Measurements from ENCODE around the gene SF3A1. TPM values are rescaled to one million over a fixed set of nuclear protein-coding genes. Genes with fewer than 3 reads are reported as not detected.

SF3A1 gene
- total RNA-seq, 1 experiment from 2014 or later, result 52.2 TPM

DNA sequence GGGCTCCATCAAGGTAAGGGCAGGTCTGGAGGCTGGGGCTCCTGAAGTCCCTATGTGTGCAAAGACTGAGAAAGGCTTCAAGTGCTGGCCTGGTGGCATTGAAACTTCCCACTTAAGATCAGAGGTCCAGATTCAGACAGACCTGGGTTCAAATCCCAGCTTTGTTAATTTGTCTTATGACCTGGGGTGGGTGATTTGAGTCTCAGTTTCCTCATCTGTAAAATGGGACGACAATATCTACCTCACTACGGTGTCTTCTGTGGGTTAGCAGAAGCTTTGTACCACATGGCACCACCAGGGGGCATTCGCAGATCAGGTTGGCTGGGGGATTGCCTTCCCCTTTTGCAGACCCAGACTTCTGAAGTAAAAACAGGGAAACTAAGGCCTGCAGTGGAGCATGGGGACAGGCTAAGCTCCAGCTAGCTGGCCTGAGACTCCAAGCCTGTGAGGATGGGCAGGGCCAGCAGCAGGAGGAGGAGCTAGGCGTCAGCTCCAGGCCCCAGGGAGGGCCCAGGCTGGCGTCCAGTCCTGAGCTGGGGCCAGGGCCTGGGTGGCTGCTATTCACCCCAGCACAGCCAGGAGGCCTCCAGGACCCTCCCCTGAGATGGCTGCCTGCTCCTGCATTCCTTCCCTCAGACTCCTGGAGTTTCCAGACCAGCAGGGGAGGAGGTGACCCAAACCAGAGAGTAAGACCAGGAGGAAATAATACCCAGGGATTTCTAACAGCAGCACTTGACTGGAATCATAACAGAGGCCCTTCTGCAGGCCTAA lies 68.9 kb downstream of the SF3A1 start:
- DNase-seq (ENCODE audit: low read depth), result peak; percentile 87

DNA sequence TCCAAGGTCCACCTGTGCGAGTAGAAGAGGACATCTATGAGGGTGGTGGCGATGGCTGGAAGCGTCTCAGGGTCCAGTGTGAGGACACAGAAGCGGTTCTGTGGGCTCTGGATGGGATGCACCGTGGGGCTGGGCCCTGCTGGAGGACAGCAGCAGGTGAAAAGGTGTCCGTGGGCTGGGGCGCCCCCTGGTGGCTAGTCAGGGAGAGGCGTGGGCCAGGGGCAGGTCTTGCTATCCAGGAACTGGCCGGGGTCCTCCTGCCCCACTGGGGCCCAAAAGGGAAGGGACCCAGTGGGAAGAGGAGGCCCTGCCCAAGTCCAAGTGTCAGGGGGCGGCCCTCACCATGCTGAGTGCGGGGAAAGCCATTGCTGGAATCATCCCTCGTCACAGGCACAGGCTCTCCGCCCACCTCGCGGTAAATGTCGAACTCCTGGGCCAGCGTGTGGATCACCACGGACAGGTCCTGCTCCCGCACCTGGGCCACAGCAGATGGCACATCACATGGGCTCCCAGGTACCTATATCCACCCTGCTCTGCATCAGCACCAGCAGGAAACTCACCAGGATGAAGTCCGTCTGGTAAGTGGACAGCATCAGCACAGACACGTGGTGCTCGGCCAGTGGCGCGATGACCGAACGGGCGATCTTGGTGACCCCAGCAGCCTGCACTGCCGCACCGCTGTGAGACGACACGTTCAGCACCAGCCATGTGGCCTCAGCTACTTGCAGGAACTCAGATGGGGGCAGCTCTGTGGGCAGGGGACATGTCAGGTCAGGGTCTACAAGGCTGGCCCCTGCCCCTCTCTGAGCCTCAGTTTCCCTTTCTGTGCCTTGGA lies 69.7 kb downstream of the SF3A1 start:
- DNase-seq (ENCODE audit: low read depth), result peak; percentile 48

DNA sequence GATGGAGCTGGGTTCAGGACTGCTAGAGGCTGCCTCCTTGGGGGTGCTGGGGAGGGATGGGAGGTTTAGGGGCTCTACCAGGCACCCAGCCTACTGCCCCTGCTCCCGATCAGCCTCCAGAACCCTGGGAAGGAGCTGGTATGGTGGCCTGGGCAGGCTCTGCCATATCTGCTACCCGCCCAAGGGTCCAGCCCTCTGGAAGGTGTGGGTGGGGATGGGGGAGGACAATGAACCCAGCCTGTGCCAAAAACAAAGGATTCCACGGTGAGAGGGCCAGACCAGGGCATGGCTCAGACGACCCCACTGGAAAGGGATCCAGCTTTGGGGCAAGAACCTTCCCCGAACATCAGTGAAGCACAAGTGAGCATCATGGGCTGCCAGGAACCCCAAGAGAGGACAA lies 70.4 kb downstream of the SF3A1 start:
- DNase-seq (ENCODE audit: low read depth), result no peak

GRCh38 chr22:30285846-30286200 lies 70.9 kb downstream of the SF3A1 start:
- no peak for DNase-seq (ENCODE audit: low read depth)

DNA sequence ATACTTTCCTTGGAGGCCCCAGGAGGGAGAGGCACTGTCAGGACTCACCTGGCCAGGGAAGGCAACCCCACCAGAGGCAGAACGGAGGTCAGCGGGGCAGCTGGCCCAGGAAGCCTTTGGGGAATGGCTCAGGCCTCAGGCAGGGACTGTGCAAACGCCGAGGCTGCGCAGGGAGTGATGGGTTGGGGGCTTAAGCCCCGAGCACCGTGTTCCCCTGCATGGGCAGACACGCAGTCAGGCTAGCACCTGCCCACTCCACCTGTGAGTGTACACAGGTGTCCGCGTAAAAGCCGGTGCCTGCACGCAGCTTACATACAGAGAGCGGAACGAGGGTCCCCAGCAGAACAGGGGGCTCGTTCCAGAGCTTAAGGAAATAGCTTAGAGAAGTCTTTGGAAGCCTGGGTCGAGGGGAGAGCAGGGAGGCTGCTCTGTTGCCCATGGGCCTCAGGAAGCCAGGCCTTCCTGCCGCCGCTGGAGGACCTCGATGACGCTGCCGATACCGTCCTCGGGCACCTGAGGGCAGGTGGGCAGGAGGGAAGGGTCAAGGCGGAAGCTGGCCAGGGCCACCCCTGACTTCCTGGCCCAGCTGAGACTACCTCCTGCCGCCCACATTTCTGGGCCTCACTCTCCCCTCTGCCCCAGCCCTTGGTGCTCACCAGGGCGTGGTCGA lies 71.4 kb downstream of the SF3A1 start:
- no peak for DNase-seq (ENCODE audit: low read depth)

- DNase-seq (ENCODE audit: low read depth), result no peak
These were observed 72.0 kb downstream of the SF3A1 start for GRCh38 chr22:30284666-30285065.

DNA sequence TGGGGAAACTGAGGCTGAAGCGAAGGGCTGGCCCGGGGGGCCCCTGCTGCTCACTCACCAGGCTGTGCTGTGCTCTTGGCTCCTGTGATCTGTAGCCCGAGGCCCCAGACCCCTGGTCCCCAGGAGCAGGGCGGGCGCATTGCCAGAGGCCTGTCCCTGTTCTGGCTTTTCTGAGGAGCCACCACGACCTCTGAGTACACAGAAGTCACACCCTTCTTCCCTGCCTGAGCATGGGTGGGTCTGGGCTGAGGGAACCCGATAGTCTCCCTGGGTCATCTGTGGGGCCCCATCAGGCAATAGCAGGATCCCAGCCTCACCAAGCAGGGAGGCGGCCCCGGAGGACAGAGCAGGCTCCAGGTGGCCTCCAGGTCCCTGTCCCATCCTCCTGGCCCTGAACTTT lies 72.5 kb downstream of the SF3A1 start:
- no peak for DNase-seq (ENCODE audit: low read depth)

DNA sequence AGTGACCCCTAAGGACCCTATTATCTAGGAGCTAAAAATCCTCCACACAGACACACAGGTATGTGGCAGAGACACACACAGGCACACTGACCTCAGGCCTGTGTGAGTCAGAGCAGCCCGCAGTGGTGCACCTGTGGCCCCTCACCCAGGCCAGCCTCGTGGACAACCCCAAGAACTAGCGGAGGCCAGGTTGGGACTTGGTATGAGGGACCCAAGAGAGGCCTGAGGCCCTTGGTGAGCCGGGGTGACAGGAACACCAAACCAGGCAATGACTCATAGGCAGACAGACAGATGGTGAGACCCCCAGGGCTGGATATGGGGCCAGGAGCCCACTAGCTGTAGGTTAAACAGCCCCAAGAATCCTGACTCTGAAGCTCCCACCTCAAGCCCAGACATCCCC lies 73.4 kb downstream of the SF3A1 start:
- no peak for DNase-seq (ENCODE audit: low read depth)

DNA sequence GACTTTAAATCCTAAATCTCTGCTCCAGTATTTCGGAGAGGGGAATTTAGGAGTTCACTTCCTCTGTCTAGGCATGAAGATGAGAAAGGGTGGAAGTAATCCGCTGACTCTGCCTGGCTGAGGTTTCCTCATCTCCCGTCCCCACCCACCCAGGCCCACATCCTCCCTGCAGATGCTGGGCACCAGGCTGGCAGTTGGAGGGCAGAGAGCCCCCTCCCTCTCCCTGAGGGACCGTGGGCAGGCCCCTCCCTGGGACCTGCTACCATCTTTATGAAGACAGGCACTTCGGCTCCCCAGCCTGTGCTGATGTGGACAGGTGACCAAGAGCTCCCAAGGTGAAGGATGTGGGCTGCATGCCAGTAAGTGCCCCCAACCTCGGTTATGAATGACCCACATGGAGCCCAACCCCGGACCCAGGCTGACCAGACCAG lies 74.1 kb downstream of the SF3A1 start:
- no peak for DNase-seq (ENCODE audit: low read depth)

Other genes starting within 250 kb of the SF3A1 start
- gene LIF, start 110.1 kb downstream of the SF3A1 start, total RNA-seq (2014; rRNA removed; shearing (Covaris generic)), result 7.5 and 9.9 TPM in 2 replicates
- gene OSM, start 90.0 kb downstream of the SF3A1 start, total RNA-seq (2014; rRNA removed; shearing (Covaris generic)), result not detected in 2 replicates
- 2.8 and 4.5 TPM in 2 replicates for gene CASTOR1, start 67.4 kb downstream of the SF3A1 start, total RNA-seq (2014; rRNA removed; shearing (Covaris generic))
- gene TBC1D10A, start 30.0 kb downstream of the SF3A1 start, total RNA-seq (2014; rRNA removed; shearing (Covaris generic)), result 13.5 and 20.9 TPM in 2 replicates
- 0.76 and 3.7 TPM in 2 replicates for gene CCDC157, start 113 bp upstream of the SF3A1 start, total RNA-seq (2014; rRNA removed; shearing (Covaris generic))
- gene RNF215, start 30.5 kb upstream of the SF3A1 start, total RNA-seq (2014; rRNA removed; shearing (Covaris generic)), result 15.1 and 17.4 TPM in 2 replicates
- 15.1 and 31.3 TPM in 2 replicates for gene SEC14L2, start 40.1 kb upstream of the SF3A1 start, total RNA-seq (2014; rRNA removed; shearing (Covaris generic))
- gene MTFP1, start 68.9 kb upstream of the SF3A1 start, total RNA-seq (2014; rRNA removed; shearing (Covaris generic)), result 10.0 and 12.1 TPM in 2 replicates
- not detected in 2 replicates for gene SEC14L3, start 115.1 kb upstream of the SF3A1 start, total RNA-seq (2014; rRNA removed; shearing (Covaris generic))
- gene SEC14L4, start 148.8 kb upstream of the SF3A1 start, total RNA-seq (2014; rRNA removed; shearing (Covaris generic)), result not detected in 2 replicates
- gene SEC14L6, start 189.8 kb upstream of the SF3A1 start, total RNA-seq (2014; rRNA removed; shearing (Covaris generic)), result not detected in 2 replicates
- not detected in 2 replicates for gene GAL3ST1, start 217.8 kb upstream of the SF3A1 start, total RNA-seq (2014; rRNA removed; shearing (Covaris generic))
- 53.1 and 57.9 TPM in 2 replicates for gene PES1, start 235.0 kb upstream of the SF3A1 start, total RNA-seq (2014; rRNA removed; shearing (Covaris generic))